Retinal pigment epithelial cell (primary cell): Measurements from ENCODE around the gene NCKAP5.

Experiments used
- DNase-seq: peaks from one replicate; pipeline ENCODE4 v3.0.0-alpha.2; 2010; ENCODE audit warnings: low read depth
- H3K4me3 ChIP-seq: 2 replicates; pipeline ENCODE4 v1.5.1; 2011; ENCODE audit warnings: mild to moderate bottlenecking, low read length, control low read depth, moderate library complexity
- TF ChIP-seq, protein P1 (sequence below): conservative IDR thresholded peaks from 2 replicates; pipeline ENCODE4 v1.5.1; 2011; ENCODE audit warnings: low read depth, low read length, control low read depth, inconsistent platforms

The NCKAP5 gene

DNA sequence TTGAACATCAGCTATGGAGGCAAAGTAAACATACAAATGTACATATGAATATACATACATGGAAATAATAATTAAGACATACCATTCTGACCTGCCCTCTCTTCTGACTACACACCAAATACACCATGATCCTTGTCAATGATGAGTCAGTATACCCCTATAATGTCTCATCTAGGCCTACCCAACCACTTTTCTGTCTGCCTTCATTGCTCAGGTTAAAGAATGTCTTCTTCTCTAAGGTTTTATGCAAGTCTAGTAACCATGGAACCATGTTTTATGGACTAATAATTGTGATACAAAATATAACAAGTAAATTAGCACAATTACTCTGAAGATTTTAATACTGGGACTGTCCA is 128.7 kb downstream of the NCKAP5 start:
- no peak overlapping the region for H3K4me3 ChIP-seq
- TF ChIP-seq, protein P1, sequence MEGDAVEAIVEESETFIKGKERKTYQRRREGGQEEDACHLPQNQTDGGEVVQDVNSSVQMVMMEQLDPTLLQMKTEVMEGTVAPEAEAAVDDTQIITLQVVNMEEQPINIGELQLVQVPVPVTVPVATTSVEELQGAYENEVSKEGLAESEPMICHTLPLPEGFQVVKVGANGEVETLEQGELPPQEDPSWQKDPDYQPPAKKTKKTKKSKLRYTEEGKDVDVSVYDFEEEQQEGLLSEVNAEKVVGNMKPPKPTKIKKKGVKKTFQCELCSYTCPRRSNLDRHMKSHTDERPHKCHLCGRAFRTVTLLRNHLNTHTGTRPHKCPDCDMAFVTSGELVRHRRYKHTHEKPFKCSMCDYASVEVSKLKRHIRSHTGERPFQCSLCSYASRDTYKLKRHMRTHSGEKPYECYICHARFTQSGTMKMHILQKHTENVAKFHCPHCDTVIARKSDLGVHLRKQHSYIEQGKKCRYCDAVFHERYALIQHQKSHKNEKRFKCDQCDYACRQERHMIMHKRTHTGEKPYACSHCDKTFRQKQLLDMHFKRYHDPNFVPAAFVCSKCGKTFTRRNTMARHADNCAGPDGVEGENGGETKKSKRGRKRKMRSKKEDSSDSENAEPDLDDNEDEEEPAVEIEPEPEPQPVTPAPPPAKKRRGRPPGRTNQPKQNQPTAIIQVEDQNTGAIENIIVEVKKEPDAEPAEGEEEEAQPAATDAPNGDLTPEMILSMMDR = no peak
- no peak for DNase-seq

DNA sequence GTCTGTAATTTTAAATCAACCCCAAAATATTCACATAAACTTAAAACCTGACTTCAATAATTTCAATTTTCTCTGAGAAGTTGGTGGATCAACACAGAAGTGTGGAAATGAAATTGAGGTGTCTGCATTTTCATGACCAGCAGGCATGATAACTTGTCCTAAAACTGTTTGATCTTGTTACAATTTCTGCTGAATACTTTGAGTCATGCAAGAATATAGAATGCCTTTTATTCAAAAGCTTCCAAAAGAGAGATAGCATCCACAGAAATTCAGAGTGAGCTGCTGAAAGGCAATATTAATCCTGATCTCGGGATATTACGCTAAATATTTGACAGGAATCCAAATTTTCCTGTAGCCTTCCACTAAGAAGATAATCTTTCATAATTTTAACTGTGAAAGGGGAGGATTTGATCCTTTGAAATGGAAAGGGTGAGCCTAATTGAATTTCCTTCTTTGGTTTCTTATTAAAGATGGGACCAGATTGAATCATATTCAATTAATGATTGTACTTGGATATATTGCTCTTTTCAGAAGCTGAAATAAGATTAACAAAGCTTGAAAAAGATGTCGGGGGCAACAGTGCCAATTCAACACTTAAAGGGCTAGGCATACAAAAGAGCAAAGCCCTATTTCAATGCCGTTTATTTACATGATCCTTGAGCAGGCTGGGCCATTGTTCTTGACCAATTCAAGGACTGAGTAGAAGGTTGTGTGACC is 129.3 kb downstream of the NCKAP5 start:
- DNase-seq = no peak
- TF ChIP-seq, protein P1 = no peak
- no peak overlapping the region for H3K4me3 ChIP-seq

DNA sequence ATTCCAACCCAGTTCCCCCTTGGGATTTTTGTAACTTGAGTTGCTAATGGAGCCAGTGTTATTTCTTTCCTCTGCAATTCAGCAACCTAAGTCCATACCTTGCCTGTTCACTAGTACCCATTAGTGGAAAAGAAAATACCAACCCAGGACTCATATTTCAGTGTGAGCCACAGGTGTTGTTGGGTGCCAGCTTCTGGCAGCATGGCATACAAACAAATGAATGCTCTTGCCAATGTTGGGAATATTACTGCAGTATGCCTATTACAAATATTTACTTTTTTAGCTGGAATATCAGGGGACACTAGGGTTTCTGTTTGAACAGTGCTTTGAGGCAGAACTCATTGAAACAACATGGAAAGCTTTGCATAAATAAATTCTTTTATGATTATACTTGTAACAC is 130.2 kb downstream of the NCKAP5 start:
- H3K4me3 ChIP-seq = no peak overlapping the region
- no peak for DNase-seq
- TF ChIP-seq, protein P1 = no peak

DNA sequence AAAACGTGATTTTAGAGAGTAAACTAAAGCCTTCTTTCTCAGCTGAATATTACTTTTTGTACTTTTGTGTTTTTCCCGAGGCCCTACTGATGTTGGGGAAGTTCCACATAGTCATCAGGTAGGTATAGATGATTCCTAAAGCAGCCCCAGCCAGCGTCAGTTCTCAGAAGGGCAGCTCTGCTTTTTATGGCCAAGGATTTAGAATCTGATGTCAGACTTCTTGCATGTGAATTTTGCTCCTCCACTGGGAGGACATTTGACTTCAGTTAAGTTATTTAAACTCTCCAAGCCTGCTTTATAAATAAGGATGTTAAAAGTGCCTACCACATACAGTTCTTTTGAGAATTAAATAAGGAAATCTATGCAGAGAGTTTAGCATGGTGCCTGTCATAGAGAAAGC is 130.8 kb downstream of the NCKAP5 start:
- no peak for DNase-seq
- no peak overlapping the region for H3K4me3 ChIP-seq
- TF ChIP-seq, protein P1 = no peak

DNA sequence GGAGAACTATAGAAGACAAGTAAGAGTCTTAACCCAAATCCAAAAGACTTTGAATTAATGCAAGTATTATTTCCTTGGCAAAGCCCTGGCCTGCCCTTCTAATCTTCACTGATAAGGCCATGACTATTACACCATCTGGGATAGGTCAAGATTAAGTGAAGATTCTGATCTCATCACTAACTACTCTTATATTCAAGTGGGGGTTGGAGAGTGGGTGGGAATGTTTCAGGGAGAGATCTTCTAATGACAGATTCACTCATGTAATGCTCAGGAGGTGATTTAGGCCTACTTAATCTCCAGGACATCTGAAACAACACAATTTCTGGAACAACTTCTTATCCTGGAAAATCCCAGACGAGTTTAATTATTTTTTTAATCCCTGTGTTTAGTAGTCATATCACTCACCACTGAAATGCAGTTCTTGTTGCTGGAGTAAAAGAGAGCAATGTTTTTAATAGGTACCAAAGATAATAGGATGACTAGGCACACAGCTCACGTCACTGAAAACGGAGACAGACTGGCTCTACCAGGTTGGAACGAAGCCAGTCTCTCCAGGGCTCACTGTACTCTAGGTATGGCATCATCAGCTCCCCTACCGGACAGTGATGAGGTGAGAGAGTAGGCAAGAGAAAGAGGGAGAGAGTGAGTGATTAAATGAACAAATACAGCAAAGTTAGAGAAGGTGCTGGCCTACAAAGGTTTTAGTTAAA is 133.1 kb downstream of the NCKAP5 start:
- H3K4me3 ChIP-seq = no peak overlapping the region
- DNase-seq = peak; percentile 85
- TF ChIP-seq, protein P1 = peak; percentile 21

DNA sequence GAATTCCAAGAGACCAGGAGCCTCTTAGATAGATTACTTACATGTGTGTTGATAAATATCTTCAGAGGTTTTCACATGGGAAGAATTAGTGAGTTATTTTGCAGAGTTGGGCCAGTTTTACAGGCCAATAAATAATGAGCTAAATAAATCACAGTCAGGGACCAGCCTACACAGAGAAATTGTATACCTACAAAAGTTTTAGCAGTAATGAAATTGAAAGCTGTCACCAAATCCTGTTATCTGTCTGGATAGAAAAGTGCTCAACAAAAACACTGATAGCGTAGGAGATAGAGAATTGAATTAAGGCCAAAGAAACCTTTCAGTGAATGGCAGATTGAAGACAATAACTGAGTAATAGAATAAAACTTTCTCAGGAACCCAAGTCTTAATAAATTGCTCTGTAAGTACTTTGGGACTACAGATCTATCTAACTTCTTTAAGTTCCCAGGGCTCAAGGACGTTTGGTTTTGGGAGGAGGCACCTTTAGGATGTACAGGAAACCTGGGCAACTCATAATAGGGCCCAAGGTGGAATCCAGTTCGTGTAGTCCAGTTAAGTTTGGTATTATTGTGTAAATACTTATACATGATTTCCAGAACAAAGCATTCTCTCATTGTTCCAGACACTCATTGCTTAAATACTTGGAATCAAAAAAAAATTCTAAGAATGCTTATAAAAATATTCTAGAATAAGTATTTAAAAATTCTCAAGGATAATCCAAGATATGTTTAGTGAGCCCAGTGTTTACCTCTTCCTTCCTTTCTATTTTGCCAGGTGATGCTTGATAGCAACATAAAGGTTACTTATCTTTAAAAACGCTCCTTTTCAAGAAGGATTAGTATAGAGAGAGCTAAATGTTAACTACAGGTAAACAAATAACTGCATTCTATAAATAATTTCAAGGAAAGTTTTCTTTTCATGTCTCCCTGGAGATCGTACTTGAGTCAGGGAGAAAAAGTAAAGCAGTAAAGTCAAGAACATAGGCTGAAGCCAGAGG is 134.5 kb downstream of the NCKAP5 start:
- H3K4me3 ChIP-seq = no peak overlapping the region
- no peak for DNase-seq
- TF ChIP-seq, protein P1 = no peak
